ENCODE measurements around the gene CEACAM19.
"Not testable (repeated sequence)": the region's sequence is repeated elsewhere in the genome, so short reads cannot be mapped to it uniquely, and the experiment has no call there.

Gene CEACAM19

GRCh38 chr19:44646049-44646416 is 25.2 kb upstream of the CEACAM19 start:
- DNase-seq (ENCODE audit: low read depth) = no peak

- DNase-seq (ENCODE audit: low read depth) = no peak
Measured at GRCh38 chr19:44647144-44647543, 24.1 kb upstream of the CEACAM19 start.

GRCh38 chr19:44648631-44649251 is 22.5 kb upstream of the CEACAM19 start:
- no peak for DNase-seq (ENCODE audit: low read depth)

GRCh38 chr19:44649578-44650145 is 21.6 kb upstream of the CEACAM19 start:
- no peak for DNase-seq (ENCODE audit: low read depth)

- no peak for DNase-seq (ENCODE audit: low read depth)
Measured at GRCh38 chr19:44653343-44653742, 17.9 kb upstream of the CEACAM19 start.

- peak; percentile 41 for DNase-seq (ENCODE audit: low read depth)
Measured at GRCh38 chr19:44653977-44654774, 17.1 kb upstream of the CEACAM19 start.

GRCh38 chr19:44657211-44657921 is 13.9 kb upstream of the CEACAM19 start:
- peak; percentile 45 for DNase-seq (ENCODE audit: low read depth)

GRCh38 chr19:44658069-44658733 is 13.1 kb upstream of the CEACAM19 start:
- no peak for DNase-seq (ENCODE audit: low read depth)

GRCh38 chr19:44660081-44660480 is 11.2 kb upstream of the CEACAM19 start:
- no peak for DNase-seq (ENCODE audit: low read depth)

- DNase-seq (ENCODE audit: low read depth) = no peak
Measured at GRCh38 chr19:44661205-44661604, 10.1 kb upstream of the CEACAM19 start.

GRCh38 chr19:44661904-44662303 is 9.4 kb upstream of the CEACAM19 start:
- no peak for DNase-seq (ENCODE audit: low read depth)

- DNase-seq (ENCODE audit: low read depth) = no peak
Measured at GRCh38 chr19:44662691-44663385, 8.4 kb upstream of the CEACAM19 start.

GRCh38 chr19:44663996-44664395 is 7.3 kb upstream of the CEACAM19 start:
- DNase-seq (ENCODE audit: low read depth) = no peak

GRCh38 chr19:44664976-44665375 is 6.3 kb upstream of the CEACAM19 start:
- DNase-seq (ENCODE audit: low read depth) = no peak

GRCh38 chr19:44666852-44667556 is 4.3 kb upstream of the CEACAM19 start:
- no peak for DNase-seq (ENCODE audit: low read depth)

GRCh38 chr19:44668985-44669764 is 2.1 kb upstream of the CEACAM19 start:
- DNase-seq (ENCODE audit: low read depth) = no peak

GRCh38 chr19:44670027-44670426 is 1.3 kb upstream of the CEACAM19 start:
- DNase-seq (ENCODE audit: low read depth) = not testable (repeated sequence)

GRCh38 chr19:44672226-44672625 is 944 bp downstream of the CEACAM19 start:
- no peak for DNase-seq (ENCODE audit: low read depth)

GRCh38 chr19:44673510-44673909 is 2.2 kb downstream of the CEACAM19 start:
- DNase-seq (ENCODE audit: low read depth) = no peak

GRCh38 chr19:44675521-44675920 is 4.2 kb downstream of the CEACAM19 start:
- no peak for DNase-seq (ENCODE audit: low read depth)

All from CMK (cell line).